Mesenchymal stem cell (in vitro differentiated cells and primary cell): ENCODE measurements around the gene ZMAT5.
A peak's percentile ranks its signal among the peaks of the same experiment; 100 is the strongest.

ENCODE experiments used
- DNase-seq: peaks from one replicate; pipeline ENCODE4 v3.0.0-alpha.2; 2013
- H2AFZ ChIP-seq: one replicate; pipeline ENCODE4 v1.6.1; 2013; ENCODE audit warnings: low read depth, mild to moderate bottlenecking, control low read depth, inconsistent platforms, low read length, moderate library complexity
- H2AK5ac ChIP-seq: 2 replicates; pipeline ENCODE4 v1.6.1; 2013; ENCODE audit warnings: low read length, moderate library complexity, mild to moderate bottlenecking, inconsistent platforms; ENCODE audit not compliant: severe bottlenecking
- H2BK120ac ChIP-seq: one replicate; pipeline ENCODE4 v1.6.1; 2013; ENCODE audit warnings: low read depth, mild to moderate bottlenecking, inconsistent platforms, low read length, moderate library complexity
- H2BK12ac ChIP-seq, 2 experiments: one replicate each; pipeline ENCODE4 v1.6.1; 2013; ENCODE audit warnings: inconsistent platforms in 2 of 2, low read length in 2 of 2, mild to moderate bottlenecking in 2 of 2, moderate library complexity in 2 of 2, control low read depth in 1 of 2
- H2BK15ac ChIP-seq: one replicate; pipeline ENCODE4 v1.6.1; 2013; ENCODE audit warnings: mild to moderate bottlenecking, low read depth, inconsistent platforms; ENCODE audit not compliant: poor library complexity, severe bottlenecking
- H2BK5ac ChIP-seq: 2 replicates; pipeline ENCODE4 v1.6.1; 2013; ENCODE audit warnings: low read depth, mild to moderate bottlenecking, low read length, control low read depth, inconsistent platforms; ENCODE audit not compliant: poor library complexity, severe bottlenecking
- H3K14ac ChIP-seq, 2 experiments: one replicate each; pipeline ENCODE4 v1.6.1; 2013; ENCODE audit warnings: inconsistent platforms in 2 of 2, low read length in 2 of 2, control low read depth in 1 of 2, mild to moderate bottlenecking in 1 of 2, moderate library complexity in 1 of 2
- H3K18ac ChIP-seq, 2 experiments: one replicate each; pipeline ENCODE4 v1.6.1; 2013; ENCODE audit warnings: inconsistent platforms in 2 of 2, low read length in 2 of 2, control low read depth in 1 of 2, low read depth in 1 of 2, mild to moderate bottlenecking in 1 of 2
- H3K23ac ChIP-seq, 2 experiments: one replicate each; pipeline ENCODE4 v1.6.1; 2013; ENCODE audit warnings: inconsistent platforms in 2 of 2, low read length in 2 of 2, mild to moderate bottlenecking in 2 of 2, moderate library complexity in 2 of 2, control low read depth in 1 of 2
- H3K27ac ChIP-seq: 2 replicates; pipeline ENCODE4 v1.5.1; 2013; ENCODE audit warnings: mild to moderate bottlenecking, moderate library complexity, low read length, control low read depth, inconsistent platforms; ENCODE audit not compliant: poor library complexity, severe bottlenecking
- H3K27me3 ChIP-seq, 2 experiments: 2 replicates each; pipeline versions ENCODE4 v1.6.1 to v1.7.0; 2013; ENCODE audit warnings: low read length in 2 of 2, mild to moderate bottlenecking in 2 of 2, moderate library complexity in 2 of 2, control low read depth in 1 of 2, inconsistent platforms in 1 of 2; ENCODE audit not compliant: control insufficient read depth in 1 of 2, insufficient read depth in 1 of 2
- H3K36me3 ChIP-seq, 2 experiments: 2 replicates each; pipeline versions ENCODE4 v1.6.1 to v1.7.0; 2013; ENCODE audit warnings: low read length in 2 of 2, control low read depth in 1 of 2, inconsistent platforms in 1 of 2, low read depth in 1 of 2, mild to moderate bottlenecking in 1 of 2; ENCODE audit not compliant: insufficient read depth in 2 of 2, control insufficient read depth in 1 of 2
- H3K4ac ChIP-seq, 2 experiments: one replicate each; pipeline ENCODE4 v1.6.1; 2013; ENCODE audit warnings: inconsistent platforms in 2 of 2, low read length in 2 of 2, mild to moderate bottlenecking in 2 of 2, moderate library complexity in 2 of 2, control low read depth in 1 of 2, low read depth in 1 of 2
- H3K4me1 ChIP-seq: 2 replicates; pipeline ENCODE4 v1.6.1; 2013; ENCODE audit warnings: low read depth, low read length, control low read depth; ENCODE audit not compliant: control insufficient read depth, insufficient read depth
- H3K4me2 ChIP-seq: 2 replicates; pipeline ENCODE4 v1.6.1; 2013; ENCODE audit warnings: low read length, mild to moderate bottlenecking, inconsistent platforms; ENCODE audit not compliant: poor library complexity, severe bottlenecking
- H3K4me3 ChIP-seq, 2 experiments: 2 replicates each; pipeline versions ENCODE4 v1.5.1 to v1.7.0; 2013; ENCODE audit warnings: low read length in 2 of 2, mild to moderate bottlenecking in 2 of 2, control low read depth in 1 of 2, low read depth in 1 of 2; ENCODE audit not compliant: insufficient read depth in 1 of 2
- H3K79me1 ChIP-seq: replicated peaks from 2 replicates; pipeline ENCODE4 v1.6.1; 2013; ENCODE audit warnings: mild to moderate bottlenecking, control low read depth, low read length, inconsistent platforms; ENCODE audit not compliant: poor library complexity, severe bottlenecking
- H3K9ac ChIP-seq: 2 replicates; pipeline ENCODE4 v1.7.0; 2013; ENCODE audit warnings: mild to moderate bottlenecking, low read length, moderate library complexity
- H3K9me3 ChIP-seq: 2 replicates; pipeline ENCODE4 v1.7.0; 2013; ENCODE audit warnings: mild to moderate bottlenecking, low read length; ENCODE audit not compliant: control insufficient read depth
- H4K8ac ChIP-seq: one replicate; pipeline ENCODE4 v1.6.1; 2013; ENCODE audit warnings: inconsistent platforms, mild to moderate bottlenecking, low read length, moderate library complexity
- H4K91ac ChIP-seq: one replicate; pipeline ENCODE4 v1.6.1; 2013; ENCODE audit warnings: mild to moderate bottlenecking, low read length, inconsistent platforms
- WGBS: methylation state at CpG from one replicate; pipeline ENCODE4 v1.1.7; 2013; ENCODE audit warnings: mixed read lengths; 5-methylcytosine and 5-hydroxymethylcytosine counted together

ZMAT5 gene

DNA sequence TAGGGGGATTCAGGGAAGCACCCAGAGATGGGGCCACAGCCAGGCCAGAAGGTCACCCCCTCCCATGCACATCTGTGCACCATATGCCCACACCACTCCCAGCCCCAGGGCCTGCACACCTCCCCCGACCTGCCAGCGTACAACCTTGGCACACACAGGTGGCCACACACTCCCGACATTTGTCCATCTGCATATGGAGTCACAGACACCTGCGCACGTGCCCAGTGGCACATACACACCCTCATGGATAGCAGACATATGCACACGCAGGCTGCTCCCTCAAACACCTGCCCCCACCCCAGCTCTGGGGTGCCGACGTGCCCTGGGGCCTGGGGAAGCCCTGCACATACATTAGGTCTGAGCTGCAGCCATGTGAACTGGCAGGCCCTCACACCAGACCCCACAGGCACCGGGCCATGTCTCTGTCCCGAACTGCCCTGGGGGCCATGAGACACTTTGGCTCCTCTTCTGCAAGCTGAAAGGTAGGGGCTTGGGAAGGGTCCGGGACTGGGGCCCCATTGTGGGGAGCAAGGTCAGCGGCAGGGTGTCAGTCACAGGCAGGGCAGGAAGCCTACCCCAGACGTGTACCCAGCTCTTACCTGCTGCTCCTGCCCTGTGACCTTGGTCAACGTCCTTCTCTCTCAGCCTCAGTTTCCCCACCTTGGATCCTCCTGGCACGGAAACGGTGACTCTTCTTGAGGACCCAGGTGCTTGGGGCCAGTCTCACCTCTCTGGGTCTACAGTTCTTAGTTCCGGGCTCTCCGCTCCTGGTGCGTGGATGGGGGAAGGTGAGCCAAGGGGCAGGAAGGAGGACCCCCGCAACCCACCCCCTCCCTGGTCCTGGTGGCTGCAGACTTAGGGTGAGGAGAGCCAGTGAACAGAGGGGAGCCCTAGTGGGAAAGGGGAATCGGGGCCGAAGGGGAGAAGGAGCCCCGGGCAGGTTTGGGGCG, 47.6 kb downstream of the ZMAT5 start:
- Histone ChIP-seq H4K8ac (no peak overlapping the region), H3K4me2 (peak overlapping the region; percentile 17), H3K27ac (no peak overlapping the region), H3K23ac (no peak overlapping the region), H2AFZ (no peak overlapping the region), H3K27me3 (peaks cover 68 to 92% of the 10 kb centered on the region in 2 experiments), H3K9ac (no peak overlapping the region), H3K18ac (no peak overlapping the region), H3K36me3 (no peaks in the 10 kb centered on the region), H3K9me3 (no peaks in the 10 kb centered on the region), H2BK120ac (no peak overlapping the region), H3K4me3 (no peak overlapping the region), H4K91ac (no peak overlapping the region), H2BK15ac (no peak overlapping the region), H2BK12ac (no peak overlapping the region), H3K4me1 (peaks cover 18% of the 10 kb centered on the region), H2BK5ac (no peak overlapping the region), H3K4ac (no peak overlapping the region), H3K14ac (no peak overlapping the region), H2AK5ac (no peak overlapping the region), H3K79me1 (no peaks in the 10 kb centered on the region)
- 69% methylated on average over 18 of the region's 24 CpGs for WGBS
- DNase-seq, result no peak

DNA sequence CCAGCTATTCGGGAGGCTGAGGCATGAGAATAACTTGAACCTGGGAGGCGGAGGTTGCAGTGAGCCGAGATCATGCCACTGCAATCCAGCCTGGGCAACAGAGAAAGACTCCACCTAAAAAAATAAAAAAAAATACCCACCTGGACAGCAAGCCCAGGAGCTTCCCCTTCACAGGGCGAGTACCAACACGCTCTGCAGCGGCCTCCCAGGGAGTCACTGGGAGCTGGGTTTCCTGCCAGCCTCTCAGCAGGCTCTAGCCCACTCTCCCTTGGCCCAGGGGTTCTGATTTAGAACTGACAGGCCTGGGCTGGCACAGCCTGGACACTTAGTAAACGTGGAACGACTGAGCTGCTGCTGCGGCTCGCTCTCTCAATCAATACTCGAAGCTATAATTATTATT, 49.0 kb downstream of the ZMAT5 start:
- Histone ChIP-seq H3K9ac (no peak overlapping the region), H2BK120ac (no peak overlapping the region), H2BK5ac (no peak overlapping the region), H3K4ac (no peak overlapping the region), H4K8ac (no peak overlapping the region), H3K9me3 (no peaks in the 10 kb centered on the region), H2BK12ac (no peak overlapping the region), H2AK5ac (no peak overlapping the region), H3K36me3 (no peaks in the 10 kb centered on the region), H2BK15ac (no peak overlapping the region), H3K4me2 (no peak overlapping the region), H3K27ac (no peak overlapping the region), H3K4me3 (no peak overlapping the region), H3K14ac (no peak overlapping the region), H3K27me3 (peaks cover 67 to 91% of the 10 kb centered on the region in 2 experiments), H3K4me1 (peaks cover 18% of the 10 kb centered on the region), H3K79me1 (no peaks in the 10 kb centered on the region), H2AFZ (no peak overlapping the region), H3K18ac (no peak overlapping the region), H4K91ac (no peak overlapping the region), H3K23ac (no peak overlapping the region)
- WGBS, result 70% methylated on average over 8 of the region's 11 CpGs
- no peak for DNase-seq

DNA sequence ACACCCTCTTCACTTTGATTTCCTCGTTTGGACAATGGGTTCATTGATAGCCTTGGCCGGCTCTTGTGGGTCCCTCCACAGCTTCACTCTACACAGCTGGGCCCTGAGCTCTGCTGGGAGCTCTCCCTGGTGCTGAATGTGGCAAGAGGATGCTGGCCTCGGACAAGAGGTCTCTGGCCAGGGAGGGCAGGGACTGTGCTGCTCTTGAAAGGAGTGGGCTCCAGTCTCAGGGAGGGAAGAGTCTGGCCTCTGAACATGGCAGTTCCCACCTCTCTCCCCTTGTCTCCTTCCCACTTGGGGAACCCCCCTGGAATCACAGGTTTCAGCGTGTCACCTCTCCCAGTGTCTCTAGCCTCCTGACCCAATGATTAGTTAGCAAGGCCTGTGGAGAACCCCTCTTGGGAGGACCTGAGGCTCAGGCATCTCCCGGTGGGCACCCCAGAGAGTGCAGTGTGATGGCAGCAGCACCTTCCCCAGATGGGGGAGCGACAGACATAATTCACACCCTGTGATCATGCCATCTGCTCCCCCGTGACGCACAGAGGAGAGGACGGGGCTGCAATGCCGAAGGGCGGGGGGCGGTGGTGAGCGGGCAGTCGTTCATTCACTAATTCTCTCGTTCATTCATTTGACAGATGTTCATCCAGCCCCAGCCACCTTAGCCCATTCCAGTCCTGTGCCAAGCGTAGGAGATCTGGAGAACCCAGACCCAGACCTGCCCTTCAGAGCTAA, 49.8 kb downstream of the ZMAT5 start:
- Histone ChIP-seq H3K9me3 (no peaks in the 10 kb centered on the region), H3K4ac (no peak overlapping the region), H2BK15ac (no peak overlapping the region), H2BK5ac (no peak overlapping the region), H2BK120ac (no peak overlapping the region), H2AFZ (no peak overlapping the region), H3K18ac (no peak overlapping the region), H3K4me3 (no peak overlapping the region), H3K14ac (no peak overlapping the region), H3K9ac (no peak overlapping the region), H4K91ac (no peak overlapping the region), H3K4me1 (peaks cover 13% of the 10 kb centered on the region), H4K8ac (no peak overlapping the region), H3K79me1 (no peaks in the 10 kb centered on the region), H3K4me2 (no peak overlapping the region), H3K27ac (no peak overlapping the region), H3K27me3 (peaks cover 65 to 91% of the 10 kb centered on the region in 2 experiments), H3K23ac (no peak overlapping the region), H2AK5ac (no peak overlapping the region), H3K36me3 (no peaks in the 10 kb centered on the region), H2BK12ac (no peak overlapping the region)
- peak; percentile 81 for DNase-seq
- WGBS, result 77% methylated on average over 15 of the region's 16 CpGs

- Histone ChIP-seq H2BK120ac (no peak overlapping the region), H4K8ac (no peak overlapping the region), H3K4me1 (peaks cover 10% of the 10 kb centered on the region), H3K4me3 (no peak overlapping the region), H2BK15ac (no peak overlapping the region), H4K91ac (no peak overlapping the region), H3K27ac (no peak overlapping the region), H3K14ac (no peak overlapping the region), H3K9me3 (no peaks in the 10 kb centered on the region), H2AFZ (no peak overlapping the region), H2AK5ac (no peak overlapping the region), H3K4ac (no peak overlapping the region), H3K4me2 (no peak overlapping the region), H3K79me1 (no peaks in the 10 kb centered on the region), H3K9ac (no peak overlapping the region), H3K18ac (no peak overlapping the region), H3K27me3 (peaks cover 67 to 88% of the 10 kb centered on the region in 2 experiments), H3K23ac (no peak overlapping the region), H2BK5ac (no peak overlapping the region), H3K36me3 (no peaks in the 10 kb centered on the region), H2BK12ac (no peak overlapping the region)
- 79% methylated on average over 5 of the region's 5 CpGs for WGBS
- no peak for DNase-seq
Observed at GRCh38 chr22:29715705-29716104, 51.1 kb downstream of the ZMAT5 start.
